GM19239 (cell line): ENCODE results near the gene ATP8B1.
"Not testable (repeated sequence)": the region's sequence is repeated elsewhere in the genome, so short reads cannot be mapped to it uniquely, and the experiment has no call there.

Source experiments
- DNase-seq: peaks from one replicate; pipeline ENCODE4 v3.0.0; 2011; ENCODE audit warnings: low spot score; ENCODE audit not compliant: insufficient read length
- FAIRE-seq: peaks from 2 replicates; lab custom pipeline; 2011; peaks lifted over from hg19 to GRCh38; lab: Jason Lieb, UNC

The ATP8B1 gene

GRCh38 chr18:57687970-57688369 is 115.1 kb downstream of the ATP8B1 start:
- DNase-seq (no peak), FAIRE-seq (no peak)

- DNase-seq = no peak
Measured at GRCh38 chr18:57683470-57683869, 119.6 kb downstream of the ATP8B1 start.

GRCh38 chr18:57677262-57678211 is 125.6 kb downstream of the ATP8B1 start:
- FAIRE-seq (no peak), DNase-seq (no peak)

More at GRCh38 chr18:57683470-57683869, 119.6 kb downstream of the ATP8B1 start:
- no peak for FAIRE-seq

- no peak for FAIRE-seq
- DNase-seq = no peak
Measured at GRCh38 chr18:57674891-57675290, 128.2 kb downstream of the ATP8B1 start.

GRCh38 chr18:57670046-57670445 is 133.1 kb downstream of the ATP8B1 start:
- FAIRE-seq (no peak), DNase-seq (no peak)

GRCh38 chr18:57668021-57668420 is 135.1 kb downstream of the ATP8B1 start:
- FAIRE-seq (no peak), DNase-seq (no peak)

- DNase-seq (no peak), FAIRE-seq (no peak)
Measured at GRCh38 chr18:57666818-57667497, 136.2 kb downstream of the ATP8B1 start.

- no peak for FAIRE-seq
- no peak for DNase-seq
Measured at GRCh38 chr18:57664568-57665165, 138.4 kb downstream of the ATP8B1 start.

GRCh38 chr18:57660961-57661360 is 142.2 kb downstream of the ATP8B1 start:
- DNase-seq (no peak), FAIRE-seq (no peak)

GRCh38 chr18:57659460-57660102 is 143.5 kb downstream of the ATP8B1 start:
- no peak for FAIRE-seq
- DNase-seq = no peak

GRCh38 chr18:57657542-57657941 is 145.6 kb downstream of the ATP8B1 start:
- FAIRE-seq (no peak), DNase-seq (no peak)

GRCh38 chr18:57655740-57656139 is 147.4 kb downstream of the ATP8B1 start:
- FAIRE-seq = no peak
- no peak for DNase-seq

GRCh38 chr18:57651914-57652313 is 151.2 kb downstream of the ATP8B1 start:
- no peak for DNase-seq
- FAIRE-seq = no peak

GRCh38 chr18:57649556-57650500 is 153.3 kb downstream of the ATP8B1 start:
- DNase-seq (peak; percentile 56), FAIRE-seq (peak; percentile 81)

- DNase-seq (no peak), FAIRE-seq (no peak)
Measured at GRCh38 chr18:57648414-57648813, 154.7 kb downstream of the ATP8B1 start.

GRCh38 chr18:57644540-57644939 is 158.6 kb downstream of the ATP8B1 start:
- no peak for DNase-seq
- no peak for FAIRE-seq

- DNase-seq, FAIRE-seq: not testable (repeated sequence)
Measured at GRCh38 chr18:57643726-57644125, 159.4 kb downstream of the ATP8B1 start.

- DNase-seq, FAIRE-seq: not testable (repeated sequence)
Measured at GRCh38 chr18:57642462-57642861, 160.7 kb downstream of the ATP8B1 start.

GRCh38 chr18:57640749-57641148 is 162.4 kb downstream of the ATP8B1 start:
- no peak for DNase-seq
- FAIRE-seq = no peak
